GM21576 (cell line): ENCODE data around the gene PPT2.
A peak's percentile ranks its signal among the peaks of the same experiment; 100 is the strongest.
"Not testable (repeated sequence)": the region's sequence is repeated elsewhere in the genome, so short reads cannot be mapped to it uniquely, and the experiment has no call there.

Source experiments
- ATAC-seq: cut with Tn5 transposase; IDR thresholded peaks from one replicate; pipeline ENCODE4 v1.9.1; 2021; ENCODE audit warnings: mild to moderate bottlenecking, moderate library complexity; ENCODE audit not compliant: unreplicated experiment

Gene PPT2

DNA sequence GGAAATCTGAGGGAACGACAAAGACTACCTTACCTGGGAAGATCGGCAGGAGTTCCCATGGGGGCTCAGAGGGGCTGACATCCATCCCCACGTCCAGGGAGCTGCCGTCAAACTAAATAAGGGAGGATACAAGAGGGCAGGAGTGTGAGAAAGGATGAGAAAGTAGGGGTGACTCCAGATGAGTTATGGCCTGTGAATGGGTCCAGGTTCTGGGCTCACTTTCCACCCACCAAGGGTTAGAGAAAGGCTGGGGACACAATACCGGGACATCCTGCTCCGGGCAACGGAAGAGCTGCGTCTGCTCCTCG lies 26.6 kb upstream of the PPT2 start:
- ATAC-seq = no peak

GRCh38 chr6:32127717-32128592 lies 26.0 kb upstream of the PPT2 start, which contains the start of gene ATF6B:
TSS of gene ATF6B (minus strand) at chr6:32128246. CDS start at chr6:32128207, 39 bp downstream.
- ATAC-seq = peak; percentile 86

- no peak for ATAC-seq
These were observed 25.1 kb upstream of the PPT2 start for GRCh38 chr6:32128751-32129296.

- ATAC-seq = peak; percentile 5
These were observed 24.4 kb upstream of the PPT2 start for GRCh38 chr6:32129297-32130088.

DNA sequence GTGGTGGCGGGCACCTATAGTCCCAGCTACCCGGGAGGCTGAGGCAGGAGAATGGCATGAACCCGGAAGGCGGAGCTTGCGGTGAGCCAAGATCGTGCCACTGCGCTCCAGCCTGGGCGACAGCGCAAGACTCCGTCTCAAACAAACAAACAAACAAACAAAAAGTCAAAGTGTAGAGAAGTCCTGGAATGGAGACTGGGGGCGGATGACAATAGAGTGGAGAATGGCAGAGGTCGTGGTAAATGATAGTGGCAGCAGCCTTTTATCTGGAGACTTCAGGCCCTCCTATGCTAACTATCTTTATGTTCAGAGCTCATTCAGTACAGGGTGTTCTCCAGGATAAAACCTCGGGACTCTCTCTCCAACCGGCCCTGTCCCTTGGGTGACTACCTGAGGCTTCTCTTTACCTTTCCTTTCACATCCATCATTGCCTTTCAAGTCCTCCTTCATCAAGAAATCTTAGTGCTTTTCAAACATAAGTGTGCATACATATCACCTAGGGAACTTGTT lies 22.4 kb upstream of the PPT2 start:
- no peak for ATAC-seq

DNA sequence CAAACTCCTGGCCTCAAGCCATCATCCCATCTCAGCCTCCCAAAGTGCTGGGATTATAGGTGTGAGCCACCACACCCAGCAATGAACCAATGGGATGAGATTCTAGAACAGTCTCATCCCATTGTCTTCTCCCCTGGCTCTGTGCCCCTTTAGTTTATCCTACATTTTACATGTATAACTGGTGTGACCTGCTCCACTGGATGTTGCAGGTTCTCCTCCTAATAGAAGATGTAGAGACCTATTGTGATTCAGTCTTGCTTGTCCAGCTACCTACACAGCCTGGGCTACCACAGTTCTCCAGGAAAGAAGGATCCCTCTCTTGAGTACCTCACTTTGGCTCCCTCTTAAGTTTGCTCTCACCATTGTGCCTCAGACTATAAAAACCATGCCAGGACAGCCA lies 21.8 kb upstream of the PPT2 start:
- ATAC-seq = no peak

GRCh38 chr6:32133786-32134185 lies 20.2 kb upstream of the PPT2 start:
- ATAC-seq = no peak

DNA sequence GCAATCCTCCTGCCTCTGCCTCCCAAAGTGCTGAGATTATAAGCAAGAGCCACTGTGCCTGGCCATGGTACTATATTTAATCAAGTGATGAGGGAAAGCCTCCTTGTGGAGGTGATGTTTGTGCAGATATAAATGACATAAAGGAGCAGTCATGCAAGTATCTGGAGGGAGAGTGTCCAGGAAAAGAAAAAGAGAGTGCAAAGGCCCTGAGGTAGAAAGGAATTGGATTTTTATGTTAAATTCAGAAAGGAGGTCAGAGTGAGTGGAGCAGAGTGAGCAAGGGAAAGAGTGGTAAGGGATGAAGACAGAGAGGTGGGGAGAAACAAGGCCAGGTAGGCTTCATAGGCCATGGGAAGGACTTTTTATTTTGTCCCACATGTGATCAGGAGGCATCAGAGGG lies 16.5 kb upstream of the PPT2 start:
- no peak for ATAC-seq

DNA sequence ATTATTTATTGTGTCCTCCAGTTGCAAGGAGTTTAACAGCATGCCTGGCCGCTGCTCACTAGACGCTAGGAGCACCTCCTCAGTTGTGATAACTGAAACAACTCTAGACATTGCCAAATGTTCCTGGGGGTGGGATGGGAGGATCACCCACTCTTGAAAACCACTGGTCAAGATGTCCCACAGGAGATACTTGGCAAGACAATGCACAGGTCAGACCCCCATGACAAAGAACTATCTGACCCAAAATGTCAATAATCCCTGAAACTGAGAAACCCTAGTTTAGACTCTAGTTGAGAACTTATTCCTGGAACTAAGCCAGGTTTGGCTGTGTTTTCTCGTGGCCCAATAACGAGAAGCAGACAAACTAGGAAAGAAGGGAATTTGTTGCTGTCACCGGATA lies 14.4 kb upstream of the PPT2 start:
- ATAC-seq = no peak

DNA sequence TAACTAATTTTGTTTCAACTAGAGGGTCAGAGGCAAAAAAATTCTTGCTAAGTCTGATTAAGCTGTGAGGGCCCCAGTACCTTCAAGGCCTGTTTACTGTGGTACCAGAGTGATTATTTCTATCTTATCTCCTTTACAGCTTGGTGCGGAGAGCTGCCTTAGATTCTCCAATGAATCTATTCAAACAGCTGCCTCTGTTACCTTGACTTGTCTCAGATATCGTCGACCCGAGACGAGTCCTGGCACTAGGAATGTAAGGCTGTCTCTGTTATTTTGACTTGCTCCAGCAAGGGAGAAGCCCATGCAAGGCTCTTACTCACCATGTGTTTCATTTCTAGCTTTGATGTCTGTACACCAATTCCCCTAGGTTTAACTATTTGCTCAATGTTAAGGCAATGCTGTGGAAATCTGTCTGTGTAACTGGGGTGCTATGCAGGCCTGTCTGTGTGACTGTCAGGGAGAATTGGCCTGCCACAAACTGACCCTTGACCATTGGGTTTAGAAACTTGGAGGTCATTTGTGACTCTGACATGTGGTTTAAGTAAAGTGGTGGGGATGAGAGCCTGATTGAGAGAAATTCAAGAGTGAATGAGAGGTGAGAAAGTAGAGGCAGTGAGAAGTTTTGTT lies 13.4 kb upstream of the PPT2 start:
- ATAC-seq = no peak

GRCh38 chr6:32144238-32144637 lies 9.7 kb upstream of the PPT2 start:
- not testable (repeated sequence) for ATAC-seq

GRCh38 chr6:32146287-32146686 lies 7.7 kb upstream of the PPT2 start:
- no peak for ATAC-seq

GRCh38 chr6:32146687-32147086 lies 7.3 kb upstream of the PPT2 start:
- no peak for ATAC-seq

GRCh38 chr6:32147401-32148132 lies 6.4 kb upstream of the PPT2 start:
- no peak for ATAC-seq

GRCh38 chr6:32148289-32149091 lies 5.5 kb upstream of the PPT2 start:
- no peak for ATAC-seq

DNA sequence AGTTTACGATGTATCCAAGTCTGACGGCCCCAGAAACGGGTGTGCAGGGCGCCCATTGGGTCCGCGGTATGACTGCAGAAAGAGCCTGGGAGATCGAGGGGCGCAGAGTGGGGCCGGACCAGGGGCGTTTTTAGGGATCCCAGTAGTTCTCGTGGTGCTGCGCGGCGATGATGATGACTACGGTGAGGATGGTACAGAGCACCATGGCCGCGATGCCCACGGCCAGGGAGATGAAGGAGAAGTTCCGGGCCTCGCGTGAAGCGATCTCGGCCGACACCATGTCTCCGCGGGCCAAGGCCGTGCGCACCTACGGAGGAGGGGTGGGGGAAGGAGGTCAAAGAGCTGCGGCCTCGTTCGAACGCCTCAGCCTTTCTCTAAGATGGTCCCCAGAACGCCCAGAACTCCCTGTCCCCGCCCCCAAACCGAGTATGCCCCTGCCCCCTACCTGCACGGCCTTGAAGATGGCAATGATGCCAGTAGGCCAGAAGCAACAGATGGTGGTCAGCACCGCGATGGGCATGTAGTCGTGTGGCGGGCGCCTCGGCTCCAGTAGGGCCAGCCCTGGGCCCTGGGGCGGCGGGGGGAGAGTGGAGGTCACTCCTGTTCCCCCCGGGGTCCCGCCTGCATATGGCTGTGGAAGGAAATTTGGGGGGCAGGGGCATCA lies 4.7 kb upstream of the PPT2 start:
- no peak for ATAC-seq

GRCh38 chr6:32149932-32150870 lies 3.7 kb upstream of the PPT2 start:
- no peak for ATAC-seq
